Colonic mucosa (tissue), 4 donors: ENCODE data around the gene CALU. TPM values are rescaled to one million over a fixed set of nuclear protein-coding genes. Genes with fewer than 3 reads are reported as not detected.

Experiments used
- DNase-seq: peaks from one replicate; pipeline ENCODE4 v3.0.0-alpha.2; 2020
- H3K27ac ChIP-seq: fragments of 200-600 bp; one replicate; pipeline ENCODE4 v1.8.0; 2021
- H3K27me3 ChIP-seq: fragments of 200-600 bp; one replicate; pipeline ENCODE4 v1.8.0; 2021
- H3K36me3 ChIP-seq: fragments of 200-600 bp; one replicate; pipeline ENCODE4 v1.8.0; 2021
- H3K4me1 ChIP-seq: fragments of 200-600 bp; one replicate; pipeline ENCODE4 v1.8.0; 2021; ENCODE audit warnings: mild to moderate bottlenecking
- H3K4me3 ChIP-seq: fragments of 200-600 bp; one replicate; pipeline ENCODE4 v1.8.0; 2021
- H3K9ac ChIP-seq, 2 donors: one replicate each; pipeline ENCODE4 v1.7.0; 2013; ENCODE audit warnings: control low read depth in 2 of 2, low read depth in 2 of 2, low read length in 2 of 2
- H3K9me3 ChIP-seq: fragments of 200-600 bp; one replicate; pipeline ENCODE4 v1.8.0; 2021
- CTCF ChIP-seq: fragments of 200-600 bp; IDR thresholded peaks from one replicate; pipeline ENCODE4 v1.8.0; 2022; ENCODE audit warnings: antibody characterized with exemption, mild to moderate bottlenecking
- intact Hi-C: fragments of 100-400 bp; cut with DNase I; formaldehyde crosslinking; loops from one replicate; pipeline ENCODE4 v1.14.1; 2022
- total RNA-seq, 2 donors: library from RNA; stranded (reverse); fragmentation: NEBNext Ultra II Directional in 1 of 2; extraction: Animal tissue kit (Norgen Biotek cat#: 25700) in 1 of 2; gene quantifications; one replicate each; pipeline ENCODE4 v1.2.1, GENCODE V29; 2021
- donor health status: healthy.
- donor health status: DM: no; HTN: no; CAD: no.
- donor health status: DM: no; HTN: no; CAD: no.

CALU gene
- total RNA-seq, 2 donors from 2014 or later: 47.9 to 63.8 TPM

- no peak overlapping the region for H3K4me3 ChIP-seq
- intact Hi-C loops: no loop called here
- no peaks in the 10 kb centered on the region for H3K36me3 ChIP-seq
These were observed 49.6 kb downstream of the CALU start for GRCh38 chr7:128788446-128789412.

GRCh38 chr7:128790315-128791041, 51.3 kb downstream of the CALU start:
- peak overlapping the region; percentile 51 to 81 for H3K9ac ChIP-seq
- H3K4me3 ChIP-seq: peak overlapping the region; percentile 89
- no peaks in the 10 kb centered on the region for H3K27me3 ChIP-seq
- no peak overlapping the region for H3K27ac ChIP-seq
- H3K9me3 ChIP-seq: no peaks in the 10 kb centered on the region
- no peaks in the 10 kb centered on the region for H3K36me3 ChIP-seq
- H3K4me1 ChIP-seq: peaks cover 4% of the 10 kb centered on the region
- intact Hi-C loops: no loop called here
- no peak for DNase-seq
- no peak for TF ChIP-seq CTCF

More at GRCh38 chr7:128788446-128789412, 49.6 kb downstream of the CALU start:
- DNase-seq: no peak
- H3K27ac ChIP-seq: no peak overlapping the region
- peaks cover 4% of the 10 kb centered on the region for H3K4me1 ChIP-seq
- no peak for TF ChIP-seq CTCF
- H3K9ac ChIP-seq: no peak overlapping the region
- no peaks in the 10 kb centered on the region for H3K9me3 ChIP-seq
- H3K27me3 ChIP-seq: no peaks in the 10 kb centered on the region

GRCh38 chr7:128791121-128791971, 52.2 kb downstream of the CALU start, which contains the start of gene CCDC136:
TSS of gene CCDC136 (plus strand) at chr7:128791968. CDS start at chr7:128792412, 444 bp downstream.
- peak; percentile 79 for DNase-seq
- no peak within 1 kb of the TSS for H3K27ac ChIP-seq
- H3K9ac ChIP-seq: peak within 1 kb of the TSS; percentile 51 to 81
- H3K36me3 ChIP-seq: no peaks in the 10 kb centered on the region
- intact Hi-C loops: no loop called here
- TF ChIP-seq CTCF: no peak
- H3K27me3 ChIP-seq: no peaks in the 10 kb centered on the region
- H3K9me3 ChIP-seq: no peaks in the 10 kb centered on the region
- peak within 1 kb of the TSS; percentile 89 for H3K4me3 ChIP-seq
- peaks cover 4% of the 10 kb centered on the region for H3K4me1 ChIP-seq

- Histone ChIP-seq H3K36me3 (no peaks in the 10 kb centered on the region), H3K4me3 (peak overlapping the region; percentile 89), H3K27me3 (no peaks in the 10 kb centered on the region), H3K9me3 (no peaks in the 10 kb centered on the region), H3K27ac (no peak overlapping the region), H3K9ac (peak overlapping the region; percentile 46 to 66), H3K4me1 (peaks cover 4% of the 10 kb centered on the region)
- TF ChIP-seq CTCF: no peak
- DNase-seq: no peak
- intact Hi-C loops: no loop called here
These were observed 52.8 kb downstream of the CALU start for GRCh38 chr7:128791972-128792327.
